ENCODE measurements around the gene ERCC1. TPM values are rescaled to one million over a fixed set of nuclear protein-coding genes. Genes with fewer than 3 reads are reported as not detected.
A peak's percentile ranks its signal among the peaks of the same experiment; 100 is the strongest.

Gene ERCC1
- total RNA-seq, 1 donor from 2014 or later: 71.6 TPM

- no peak for TF ChIP-seq CTCF (conservative IDR thresholded peaks at IDR 0.05; ENCODE audit: low read depth, low read length)
Observed at GRCh38 chr19:45376045-45376724, 47.5 kb downstream of the ERCC1 start.

GRCh38 chr19:45370410-45371204 is 53.1 kb downstream of the ERCC1 start, which contains the start of gene ERCC2:
TSS of gene ERCC2 (minus strand) at chr19:45370573. CDS start at chr19:45370540, 33 bp downstream.
- peak; percentile 73 for DNase-seq (ENCODE audit: low read depth)
- TF ChIP-seq CTCF (conservative IDR thresholded peaks at IDR 0.05; ENCODE audit: low read depth, low read length): no peak
- peak within 1 kb of the TSS; percentile 87 for H3K4me3 ChIP-seq (ENCODE audit: low read depth, low read length)

More at GRCh38 chr19:45376045-45376724, 47.5 kb downstream of the ERCC1 start:
- DNase-seq (ENCODE audit: low read depth): peak; percentile 74
- H3K4me3 ChIP-seq (ENCODE audit: low read depth, low read length): no peak overlapping the region

- DNase-seq (ENCODE audit: low read depth): no peak
- no peak for TF ChIP-seq CTCF (conservative IDR thresholded peaks at IDR 0.05; ENCODE audit: low read depth, low read length)
- H3K4me3 ChIP-seq (ENCODE audit: low read depth, low read length): no peak overlapping the region
Observed at GRCh38 chr19:45368737-45369340, 54.9 kb downstream of the ERCC1 start.

GRCh38 chr19:45368127-45368526 is 55.6 kb downstream of the ERCC1 start:
- DNase-seq (ENCODE audit: low read depth): no peak
- TF ChIP-seq CTCF (conservative IDR thresholded peaks at IDR 0.05; ENCODE audit: low read depth, low read length): no peak
- no peak overlapping the region for H3K4me3 ChIP-seq (ENCODE audit: low read depth, low read length)

GRCh38 chr19:45364696-45365095 is 59.0 kb downstream of the ERCC1 start:
- DNase-seq (ENCODE audit: low read depth): no peak
- no peak overlapping the region for H3K4me3 ChIP-seq (ENCODE audit: low read depth, low read length)
- no peak for TF ChIP-seq CTCF (conservative IDR thresholded peaks at IDR 0.05; ENCODE audit: low read depth, low read length)

- DNase-seq (ENCODE audit: low read depth): no peak
- no peak for TF ChIP-seq CTCF (conservative IDR thresholded peaks at IDR 0.05; ENCODE audit: low read depth, low read length)
- H3K4me3 ChIP-seq (ENCODE audit: low read depth, low read length): no peak overlapping the region
Observed at GRCh38 chr19:45363861-45364459, 59.8 kb downstream of the ERCC1 start.
